GM08714 (cell line): Measurements from ENCODE around the gene MAML3.

ENCODE experiments used
- H3K4me3 ChIP-seq: fragments of 200-500 bp; sonication (Bioruptor generic); 2 replicates; pipeline ENCODE4 v1.5.1; 2014; ENCODE audit warnings: mild to moderate bottlenecking, low read length, inconsistent platforms
- ZNF274 ChIP-seq: IDR thresholded peaks from 2 replicates; pipeline ENCODE4 v1.6.1; 2012; ENCODE audit warnings: mild to moderate bottlenecking, low read depth, low read length

The MAML3 gene

GRCh38 chr4:139802488-139802887 is 351.5 kb downstream of the MAML3 start:
- TF ChIP-seq ZNF274: no peak

GRCh38 chr4:139801895-139802294 is 352.1 kb downstream of the MAML3 start:
- TF ChIP-seq ZNF274: no peak
- H3K4me3 ChIP-seq: no peak overlapping the region

More at GRCh38 chr4:139802488-139802887, 351.5 kb downstream of the MAML3 start:
- no peak overlapping the region for H3K4me3 ChIP-seq

- TF ChIP-seq ZNF274: no peak
- H3K4me3 ChIP-seq: no peak overlapping the region
Observed at GRCh38 chr4:139800082-139800481, 353.9 kb downstream of the MAML3 start.

GRCh38 chr4:139799615-139800014 is 354.4 kb downstream of the MAML3 start:
- TF ChIP-seq ZNF274: no peak
- no peak overlapping the region for H3K4me3 ChIP-seq

- TF ChIP-seq ZNF274: no peak
- H3K4me3 ChIP-seq: no peak overlapping the region
Observed at GRCh38 chr4:139798456-139798855, 355.5 kb downstream of the MAML3 start.

- H3K4me3 ChIP-seq: no peak overlapping the region
- no peak for TF ChIP-seq ZNF274
Observed at GRCh38 chr4:139797287-139797686, 356.7 kb downstream of the MAML3 start.

GRCh38 chr4:139795527-139796314 is 358.3 kb downstream of the MAML3 start:
- H3K4me3 ChIP-seq: no peak overlapping the region
- no peak for TF ChIP-seq ZNF274

GRCh38 chr4:139794158-139794954 is 359.6 kb downstream of the MAML3 start:
- no peak overlapping the region for H3K4me3 ChIP-seq
- no peak for TF ChIP-seq ZNF274

- no peak overlapping the region for H3K4me3 ChIP-seq
- no peak for TF ChIP-seq ZNF274
Observed at GRCh38 chr4:139791681-139792080, 362.3 kb downstream of the MAML3 start.

- no peak overlapping the region for H3K4me3 ChIP-seq
- no peak for TF ChIP-seq ZNF274
Observed at GRCh38 chr4:139790291-139790690, 363.7 kb downstream of the MAML3 start.

GRCh38 chr4:139789096-139789654 is 364.8 kb downstream of the MAML3 start:
- no peak for TF ChIP-seq ZNF274
- no peak overlapping the region for H3K4me3 ChIP-seq

- H3K4me3 ChIP-seq: no peak overlapping the region
- TF ChIP-seq ZNF274: no peak
Observed at GRCh38 chr4:139786494-139787354, 367.3 kb downstream of the MAML3 start.

GRCh38 chr4:139785356-139785755 is 368.6 kb downstream of the MAML3 start:
- no peak overlapping the region for H3K4me3 ChIP-seq
- TF ChIP-seq ZNF274: no peak
